Stimulated activated effector memory CD8-positive, alpha-beta T cell treated with anti-CD3 and anti-CD28 coated beads, Interleukin-12 subunit alpha, Interleukin-12 subunit beta, amount 100 ng/mL, for 72 hours (primary cell): ENCODE results near the gene LEPROT.
"Not testable (repeated sequence)": the region's sequence is repeated elsewhere in the genome, so short reads cannot be mapped to it uniquely, and the experiment has no call there.

Source experiments
- ATAC-seq: fragments of 150-1000 bp; cut with Tn5 transposase; 2 replicates; pipeline ENCODE4 v1.10.0; 2021
- DNase-seq, 2 donors: peaks; one replicate each; pipeline ENCODE4 v3.0.0; 2021 to 2022; ENCODE audit warnings: low spot score in 2 of 2
- H3K27ac Mint-ChIP-seq: one replicate; pipeline ENCODE4 v1.8.0; 2022; ENCODE audit warnings: mild to moderate bottlenecking, mixed read lengths
- H3K36me3 Mint-ChIP-seq: one replicate; pipeline ENCODE4 v1.8.0; 2022; ENCODE audit warnings: mild to moderate bottlenecking, mixed read lengths
- H3K4me1 Mint-ChIP-seq: one replicate; pipeline ENCODE4 v1.8.0; 2022; ENCODE audit warnings: mixed read lengths
- H3K4me3 Mint-ChIP-seq: one replicate; pipeline ENCODE4 v1.8.0; 2022; ENCODE audit warnings: mild to moderate bottlenecking, mixed read lengths
- H3K9me3 Mint-ChIP-seq: one replicate; pipeline ENCODE4 v1.8.0; 2022; ENCODE audit warnings: mixed read lengths

LEPROT gene

DNA sequence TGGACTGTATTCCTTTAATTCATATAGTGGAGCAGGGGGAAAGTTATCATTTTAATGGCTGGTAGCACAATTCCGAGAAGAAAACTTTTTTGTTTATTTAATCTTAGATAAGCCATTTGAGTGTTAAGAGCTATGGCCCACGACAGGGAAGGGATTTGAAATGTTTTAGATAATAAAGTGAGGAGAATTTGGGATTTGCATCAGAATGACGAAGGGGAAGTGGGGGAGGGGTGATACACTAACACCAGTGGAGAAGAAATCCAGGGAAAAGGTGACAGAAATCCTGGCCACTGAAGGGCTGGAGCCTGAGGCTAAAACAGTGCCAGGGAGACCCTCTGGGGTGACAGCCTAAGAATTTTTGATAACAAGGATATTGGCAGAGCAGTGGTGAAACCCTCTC is 21.0 kb downstream of the LEPROT start:
- Mint-ChIP-seq H3K27ac (no peak overlapping the region), H3K9me3 (no peaks in the 10 kb centered on the region)
- no peak for ATAC-seq

DNA sequence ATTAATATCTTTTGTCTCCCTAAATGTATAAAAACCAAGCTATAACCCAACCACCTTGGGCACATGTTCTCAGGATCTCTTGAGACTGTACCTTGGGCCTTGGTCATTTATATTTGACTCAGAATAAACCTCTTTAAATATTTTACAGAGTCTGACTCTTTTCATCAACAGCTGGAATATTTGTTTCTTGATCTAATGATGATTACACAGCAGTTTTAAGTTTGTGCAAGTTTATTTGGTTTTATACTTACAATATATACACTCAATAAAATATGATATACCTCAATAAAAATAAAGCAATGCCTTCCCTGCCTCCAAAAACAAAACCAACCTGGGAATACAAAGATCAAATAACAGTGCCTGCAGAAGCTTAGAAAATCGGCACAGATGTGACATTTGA is 22.0 kb downstream of the LEPROT start:
- ATAC-seq: no peak
- Mint-ChIP-seq H3K4me1 (no peaks in the 10 kb centered on the region), H3K4me3 (no peak overlapping the region), H3K9me3 (no peaks in the 10 kb centered on the region), H3K36me3 (no peaks in the 10 kb centered on the region), H3K27ac (no peak overlapping the region)
- DNase-seq: no peak

More for the DNA sequence above, 21.0 kb downstream of the LEPROT start:
- H3K4me3 Mint-ChIP-seq: no peak overlapping the region
- no peak for DNase-seq
- H3K36me3 Mint-ChIP-seq: no peaks in the 10 kb centered on the region
- no peaks in the 10 kb centered on the region for H3K4me1 Mint-ChIP-seq

GRCh38 chr1:65443647-65444046 is 23.2 kb downstream of the LEPROT start:
- ATAC-seq (no peak), DNase-seq (no peak)
- no peaks in the 10 kb centered on the region for H3K36me3 Mint-ChIP-seq
- no peak overlapping the region for H3K27ac Mint-ChIP-seq
- H3K4me1 Mint-ChIP-seq: no peaks in the 10 kb centered on the region
- no peak overlapping the region for H3K4me3 Mint-ChIP-seq
- no peaks in the 10 kb centered on the region for H3K9me3 Mint-ChIP-seq

GRCh38 chr1:65444128-65444640 is 23.7 kb downstream of the LEPROT start:
- H3K4me1 Mint-ChIP-seq: no peaks in the 10 kb centered on the region
- H3K27ac Mint-ChIP-seq: no peak overlapping the region
- DNase-seq (no peak), ATAC-seq (no peak)
- H3K4me3 Mint-ChIP-seq: no peak overlapping the region
- H3K9me3 Mint-ChIP-seq: no peaks in the 10 kb centered on the region
- no peaks in the 10 kb centered on the region for H3K36me3 Mint-ChIP-seq

- Mint-ChIP-seq H3K4me1 (no peaks in the 10 kb centered on the region), H3K9me3 (no peaks in the 10 kb centered on the region), H3K4me3 (no peak overlapping the region), H3K36me3 (no peaks in the 10 kb centered on the region), H3K27ac (no peak overlapping the region)
- DNase-seq: no peak
- no peak for ATAC-seq
These were observed 25.4 kb downstream of the LEPROT start for GRCh38 chr1:65445837-65446236.

DNA sequence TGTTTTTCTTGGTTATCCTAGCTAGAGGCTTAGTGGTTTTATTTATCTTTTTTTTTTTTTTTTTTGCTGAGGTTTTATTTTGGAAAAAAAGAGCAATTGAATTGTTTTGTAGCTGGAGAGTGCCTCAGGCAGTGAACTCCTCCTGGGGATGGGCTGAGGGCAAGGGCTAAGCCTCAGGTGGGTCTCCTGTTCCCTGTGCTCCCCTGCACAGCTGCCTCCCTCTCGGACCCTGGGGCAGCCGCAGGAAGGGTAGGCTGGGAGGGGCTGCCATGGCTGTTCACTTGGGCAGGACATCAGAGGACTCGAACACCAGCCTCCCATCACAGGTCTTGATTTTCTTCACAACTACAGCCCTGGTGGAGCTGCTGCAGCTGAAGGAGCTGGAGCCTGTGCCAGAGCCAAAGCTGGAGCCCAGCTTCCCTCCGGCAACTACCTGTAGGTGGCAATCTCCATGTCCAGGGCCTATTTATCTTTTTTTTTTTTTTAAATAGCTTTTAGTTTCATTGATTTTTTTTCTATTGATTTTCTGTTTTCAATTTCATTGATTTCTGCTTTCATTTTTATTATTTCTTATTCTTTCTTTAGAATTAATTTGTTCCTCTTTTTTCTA is 28.9 kb downstream of the LEPROT start:
- Mint-ChIP-seq H3K36me3 (no peaks in the 10 kb centered on the region), H3K27ac (no peak overlapping the region), H3K4me3 (no peak overlapping the region), H3K9me3 (no peaks in the 10 kb centered on the region), H3K4me1 (no peaks in the 10 kb centered on the region)
- no peak for ATAC-seq
- DNase-seq: no peak

GRCh38 chr1:65455678-65456077 is 35.2 kb downstream of the LEPROT start:
- H3K4me1 Mint-ChIP-seq: peaks cover 14% of the 10 kb centered on the region
- not testable (repeated sequence) for H3K9me3 Mint-ChIP-seq, H3K36me3 Mint-ChIP-seq, ATAC-seq, DNase-seq, H3K4me3 Mint-ChIP-seq, H3K27ac Mint-ChIP-seq

GRCh38 chr1:65456481-65456880 is 36.0 kb downstream of the LEPROT start:
- DNase-seq (no peak), ATAC-seq (no peak)
- Mint-ChIP-seq H3K4me3 (no peak overlapping the region), H3K4me1 (peaks cover 14% of the 10 kb centered on the region), H3K36me3 (no peaks in the 10 kb centered on the region), H3K9me3 (peaks cover 9% of the 10 kb centered on the region), H3K27ac (no peak overlapping the region)

DNA sequence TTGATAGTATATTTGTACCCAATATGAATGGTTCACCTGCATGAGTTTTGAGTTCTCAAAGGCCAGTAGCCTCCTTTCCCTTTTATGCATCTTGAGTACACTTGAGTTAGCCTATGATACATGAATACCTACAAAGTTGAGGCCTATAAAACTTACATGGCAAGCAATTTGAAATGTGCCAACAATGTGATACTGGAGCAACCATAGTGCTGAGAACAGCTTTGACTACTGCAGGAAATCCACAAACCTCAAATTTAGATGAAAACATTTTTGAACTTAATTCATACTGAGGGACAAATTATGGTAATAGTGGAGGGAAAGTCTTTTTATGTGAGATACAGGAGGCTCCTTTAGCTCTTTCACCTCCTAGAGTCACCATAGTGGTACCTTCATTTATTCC is 37.4 kb downstream of the LEPROT start:
- no peak overlapping the region for H3K27ac Mint-ChIP-seq
- peaks cover 14% of the 10 kb centered on the region for H3K4me1 Mint-ChIP-seq
- no peaks in the 10 kb centered on the region for H3K36me3 Mint-ChIP-seq
- peak; percentile 44 for ATAC-seq
- DNase-seq: no peak
- H3K4me3 Mint-ChIP-seq: no peak overlapping the region
- peaks cover 9% of the 10 kb centered on the region for H3K9me3 Mint-ChIP-seq

GRCh38 chr1:65458730-65459396 is 38.4 kb downstream of the LEPROT start:
- H3K9me3 Mint-ChIP-seq: peaks cover 13% of the 10 kb centered on the region
- H3K27ac Mint-ChIP-seq: no peak overlapping the region
- no peaks in the 10 kb centered on the region for H3K36me3 Mint-ChIP-seq
- H3K4me3 Mint-ChIP-seq: no peak overlapping the region
- ATAC-seq (no peak), DNase-seq (no peak)
- H3K4me1 Mint-ChIP-seq: peaks cover 14% of the 10 kb centered on the region

DNA sequence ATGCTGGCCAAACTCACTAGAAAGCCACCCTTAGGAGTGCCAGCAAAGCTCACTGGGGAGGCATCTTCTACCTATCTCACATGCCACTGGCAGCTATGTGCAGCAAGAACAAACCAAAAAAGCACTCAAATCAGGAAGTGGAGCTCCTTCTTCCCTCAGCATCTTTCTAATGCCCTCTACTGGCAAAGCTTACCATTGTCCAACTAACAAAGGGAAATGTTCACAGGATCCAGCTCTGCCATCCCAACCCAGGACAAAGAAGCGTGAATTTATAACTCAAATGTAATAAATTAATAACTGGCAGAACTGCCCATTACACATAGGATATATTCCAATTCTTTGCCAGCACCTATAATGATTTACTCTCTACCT is 38.9 kb downstream of the LEPROT start:
- ATAC-seq (peak; percentile 36), DNase-seq (peak in 1 of 2 donors; percentile 48)
- Mint-ChIP-seq H3K9me3 (peaks cover 15% of the 10 kb centered on the region), H3K4me3 (no peak overlapping the region), H3K4me1 (peaks cover 14% of the 10 kb centered on the region), H3K27ac (no peak overlapping the region), H3K36me3 (no peaks in the 10 kb centered on the region)

DNA sequence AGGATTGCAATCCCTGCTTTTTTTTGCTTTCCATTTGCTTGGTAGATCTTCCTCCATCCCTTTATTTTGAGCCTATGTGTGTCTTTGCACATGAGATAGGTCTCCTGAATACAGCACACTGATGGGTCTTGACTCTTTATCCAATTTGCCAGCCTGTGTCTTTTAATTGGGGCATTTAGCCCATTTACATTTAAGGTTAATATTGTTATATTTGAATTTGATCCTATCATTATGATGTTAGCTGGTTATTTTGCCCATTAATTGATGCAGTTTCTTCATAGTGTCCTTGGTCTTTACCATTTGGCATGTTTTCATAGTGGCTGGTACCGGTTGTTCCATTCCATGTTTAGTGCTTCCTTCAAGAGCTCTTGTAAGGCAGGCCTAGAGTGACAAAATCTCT is 45.4 kb downstream of the LEPROT start:
- not testable (repeated sequence) for ATAC-seq, H3K36me3 Mint-ChIP-seq, H3K4me1 Mint-ChIP-seq, H3K4me3 Mint-ChIP-seq, H3K27ac Mint-ChIP-seq, DNase-seq
- H3K9me3 Mint-ChIP-seq: peaks cover 11% of the 10 kb centered on the region

DNA sequence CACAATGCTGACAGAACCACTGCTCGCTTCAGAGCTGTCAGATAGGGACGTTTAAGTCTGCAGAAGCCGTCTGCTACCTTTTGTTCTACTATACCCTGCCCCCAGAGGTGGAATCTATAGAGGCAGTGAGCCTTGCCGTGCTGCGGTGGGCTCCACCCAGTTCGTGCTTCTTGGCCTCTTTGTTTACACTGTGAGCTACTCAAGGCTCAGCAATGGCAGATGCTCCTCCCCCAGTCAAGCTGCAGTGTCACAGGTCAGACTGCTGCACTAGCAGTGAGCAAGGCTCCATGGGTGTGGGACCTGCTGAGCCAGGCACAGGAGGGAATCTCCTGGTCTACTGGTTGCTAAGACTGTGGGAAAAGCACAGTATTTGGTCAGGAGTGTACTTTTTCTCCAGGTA is 47.1 kb downstream of the LEPROT start:
- Mint-ChIP-seq H3K4me1 (peaks cover 6% of the 10 kb centered on the region), H3K4me3 (no peak overlapping the region), H3K9me3 (peaks cover 11% of the 10 kb centered on the region), H3K36me3 (no peaks in the 10 kb centered on the region), H3K27ac (no peak overlapping the region)
- ATAC-seq: no peak
- DNase-seq: no peak

- Mint-ChIP-seq H3K4me3 (no peak overlapping the region), H3K36me3 (no peaks in the 10 kb centered on the region), H3K4me1 (peaks cover 6% of the 10 kb centered on the region), H3K9me3 (peaks cover 6% of the 10 kb centered on the region), H3K27ac (no peak overlapping the region)
- ATAC-seq (no peak), DNase-seq (no peak)
These were observed 48.8 kb downstream of the LEPROT start for GRCh38 chr1:65469126-65469888.

GRCh38 chr1:65469889-65470340 is 49.4 kb downstream of the LEPROT start:
- H3K36me3 Mint-ChIP-seq: no peaks in the 10 kb centered on the region
- H3K4me1 Mint-ChIP-seq: peaks cover 4% of the 10 kb centered on the region
- DNase-seq (no peak), ATAC-seq (no peak)
- H3K27ac Mint-ChIP-seq: no peak overlapping the region
- peaks cover 3% of the 10 kb centered on the region for H3K9me3 Mint-ChIP-seq
- H3K4me3 Mint-ChIP-seq: no peak overlapping the region

DNA sequence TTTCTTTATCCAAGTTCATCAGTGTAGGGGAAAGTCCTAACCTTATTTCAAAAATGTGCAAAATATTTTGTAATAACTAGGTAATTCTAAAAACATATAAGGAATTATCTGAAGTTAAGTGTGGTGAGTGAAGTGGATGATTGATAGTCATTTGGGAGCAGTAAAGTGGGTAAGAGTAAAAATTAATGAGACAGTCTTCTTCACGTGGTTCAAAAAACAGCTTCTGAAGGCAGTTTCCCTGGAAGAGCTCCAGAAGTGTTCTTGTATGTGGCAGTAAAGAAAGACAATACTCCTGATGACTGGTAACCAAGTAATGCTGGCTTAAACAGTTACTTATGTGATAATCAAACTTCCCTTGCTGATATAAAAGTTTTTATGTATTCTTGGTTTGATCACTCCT is 50.3 kb downstream of the LEPROT start:
- ATAC-seq (no peak), DNase-seq (no peak)
- Mint-ChIP-seq H3K36me3 (no peaks in the 10 kb centered on the region), H3K9me3 (no peaks in the 10 kb centered on the region), H3K27ac (no peak overlapping the region), H3K4me3 (no peak overlapping the region), H3K4me1 (no peaks in the 10 kb centered on the region)
